Measurements from ENCODE around the gene BIRC5.
"Not testable (repeated sequence)": the region's sequence is repeated elsewhere in the genome, so short reads cannot be mapped to it uniquely, and the experiment has no call there.

Gene BIRC5

DNA sequence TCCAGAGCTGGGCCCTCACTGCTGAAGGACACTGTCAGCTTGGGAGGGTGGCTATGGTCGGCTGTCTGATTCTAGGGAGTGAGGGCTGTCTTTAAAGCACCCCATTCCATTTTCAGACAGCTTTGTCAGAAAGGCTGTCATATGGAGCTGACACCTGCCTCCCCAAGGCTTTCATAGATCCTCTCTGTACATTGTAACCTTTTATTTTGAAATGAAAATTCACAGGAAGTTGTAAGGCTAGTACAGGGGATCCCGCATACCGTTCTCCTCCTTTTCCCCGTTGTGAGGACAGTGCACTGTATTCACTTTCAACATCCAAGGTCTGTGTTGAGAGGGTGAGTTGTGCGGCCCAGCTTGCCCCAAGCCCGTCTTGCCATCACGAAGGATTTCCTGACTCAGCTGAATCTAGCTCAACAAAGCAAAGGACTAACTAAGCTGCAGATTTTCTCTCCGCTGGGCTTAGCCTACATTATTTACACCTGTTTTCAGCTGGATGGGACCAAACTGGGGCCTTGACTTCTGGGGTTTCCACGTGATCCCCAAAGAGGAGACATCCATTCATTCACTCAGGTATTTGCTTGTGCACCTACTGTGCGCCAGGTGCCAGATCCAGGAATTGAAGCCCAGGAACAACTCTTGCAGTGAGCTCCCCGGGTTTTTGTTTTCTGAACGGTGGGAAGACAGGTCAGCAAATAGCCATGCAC is 12.2 kb downstream of the BIRC5 start:
- DNase-seq, result no peak

DNA sequence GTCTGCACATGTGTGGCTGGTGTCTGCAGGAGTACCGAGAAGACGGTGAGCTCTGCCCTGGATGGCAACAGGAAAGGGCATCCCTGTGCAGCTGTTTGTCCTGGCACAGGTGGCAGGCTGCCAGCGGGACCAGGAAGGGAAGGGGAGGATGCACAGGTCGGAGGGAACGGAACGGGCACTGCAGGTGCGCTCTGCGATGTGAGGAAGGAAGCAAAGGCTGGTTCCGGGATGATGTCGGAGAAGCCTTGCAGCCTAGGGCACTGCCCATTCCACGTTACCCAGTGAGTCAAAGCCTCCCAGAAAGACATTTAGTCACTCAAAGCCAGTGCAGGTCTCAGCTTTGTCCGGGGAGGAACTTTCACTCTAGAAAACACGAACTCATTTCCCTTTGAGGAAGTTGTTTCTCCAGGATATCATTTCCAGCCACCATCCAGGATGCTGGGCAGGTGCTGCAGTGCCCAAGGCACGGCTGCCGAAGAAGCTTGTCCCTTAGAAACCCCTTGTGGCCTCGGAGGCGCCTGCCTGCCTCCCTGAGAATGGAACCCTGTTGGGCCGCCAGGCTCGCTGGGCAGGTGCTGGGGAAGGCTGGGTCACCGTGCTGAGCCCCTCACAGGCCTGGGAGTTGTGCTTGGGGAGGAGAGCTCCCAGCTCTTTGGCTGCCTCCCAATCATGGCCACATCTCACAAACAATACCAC is 12.9 kb downstream of the BIRC5 start:
- DNase-seq, result no peak

DNA sequence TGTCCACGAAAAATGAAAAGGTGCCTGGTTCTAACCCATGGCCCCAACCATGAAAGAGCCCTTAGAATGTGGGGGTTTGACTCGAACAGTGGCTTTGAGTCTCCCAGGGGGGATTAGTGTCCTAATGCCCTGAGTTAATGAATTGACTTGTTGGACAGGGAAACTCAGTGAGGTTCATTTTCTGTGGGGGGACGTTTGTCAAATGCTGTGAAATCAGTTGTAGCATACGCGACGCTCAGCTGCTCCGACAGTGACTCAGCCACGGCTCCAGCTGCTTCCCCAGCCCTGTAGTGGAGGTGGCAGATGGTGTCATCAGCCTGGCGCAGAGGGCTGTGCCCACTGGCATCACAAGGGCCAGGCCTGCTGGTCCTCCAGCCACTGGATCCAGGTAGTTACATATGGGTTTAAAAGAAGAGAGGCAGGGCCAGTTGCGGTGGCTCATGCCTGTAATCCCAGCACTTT is 13.4 kb downstream of the BIRC5 start:
- no peak for DNase-seq

DNA sequence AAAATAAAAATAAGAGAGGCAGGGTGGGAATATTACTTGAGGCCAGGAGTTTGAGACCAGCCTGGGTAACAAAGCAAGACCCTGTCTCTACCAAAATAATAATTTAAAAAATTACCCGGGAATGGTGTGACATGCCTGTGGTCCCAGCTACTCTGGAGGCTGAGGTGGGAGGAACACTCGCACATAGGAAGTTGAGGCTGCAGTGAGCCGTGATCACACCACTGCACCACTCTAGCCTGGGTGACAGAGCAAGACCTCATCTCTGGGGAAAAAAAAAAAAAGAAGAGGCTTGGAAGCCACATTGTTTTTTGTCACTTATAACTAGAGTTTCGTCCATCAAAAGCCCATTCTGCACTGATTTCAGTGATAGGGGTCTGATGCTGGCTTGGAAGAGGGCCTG is 14.1 kb downstream of the BIRC5 start:
- DNase-seq, result no peak

DNA sequence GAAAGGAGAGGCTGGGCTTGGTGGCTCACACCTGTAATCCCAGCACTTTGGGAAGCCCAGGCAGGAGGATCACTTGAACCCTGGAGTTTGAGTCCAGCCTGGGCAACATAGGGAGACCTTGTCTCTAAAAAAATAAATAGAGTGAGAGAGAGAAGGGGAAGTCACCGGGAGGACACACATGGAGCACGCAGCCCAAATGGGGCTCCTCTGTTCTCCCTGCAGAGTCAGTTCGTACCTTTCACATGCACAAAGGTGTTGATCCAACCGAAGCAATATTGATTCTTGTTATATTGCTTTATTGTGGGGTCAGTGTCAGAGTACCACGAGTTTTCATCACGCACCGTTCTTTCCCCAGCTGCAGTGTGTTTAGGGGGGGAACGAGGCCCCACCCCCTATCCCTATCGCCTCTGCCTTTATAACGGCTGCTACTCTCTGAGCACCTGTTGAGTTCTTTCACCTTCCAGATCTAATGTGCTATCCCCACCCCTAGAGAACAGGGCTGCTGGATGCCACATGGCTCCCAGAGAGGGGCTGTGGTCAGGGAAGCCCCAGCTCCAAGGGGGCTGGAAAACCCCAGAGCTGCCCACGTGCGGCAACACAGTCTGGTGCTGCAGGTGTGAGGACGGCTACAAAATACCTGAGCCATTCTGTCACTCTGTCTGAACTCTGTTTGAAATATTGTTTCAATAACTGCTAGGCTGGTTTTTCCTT is 16.4 kb downstream of the BIRC5 start:
- no peak for DNase-seq

DNA sequence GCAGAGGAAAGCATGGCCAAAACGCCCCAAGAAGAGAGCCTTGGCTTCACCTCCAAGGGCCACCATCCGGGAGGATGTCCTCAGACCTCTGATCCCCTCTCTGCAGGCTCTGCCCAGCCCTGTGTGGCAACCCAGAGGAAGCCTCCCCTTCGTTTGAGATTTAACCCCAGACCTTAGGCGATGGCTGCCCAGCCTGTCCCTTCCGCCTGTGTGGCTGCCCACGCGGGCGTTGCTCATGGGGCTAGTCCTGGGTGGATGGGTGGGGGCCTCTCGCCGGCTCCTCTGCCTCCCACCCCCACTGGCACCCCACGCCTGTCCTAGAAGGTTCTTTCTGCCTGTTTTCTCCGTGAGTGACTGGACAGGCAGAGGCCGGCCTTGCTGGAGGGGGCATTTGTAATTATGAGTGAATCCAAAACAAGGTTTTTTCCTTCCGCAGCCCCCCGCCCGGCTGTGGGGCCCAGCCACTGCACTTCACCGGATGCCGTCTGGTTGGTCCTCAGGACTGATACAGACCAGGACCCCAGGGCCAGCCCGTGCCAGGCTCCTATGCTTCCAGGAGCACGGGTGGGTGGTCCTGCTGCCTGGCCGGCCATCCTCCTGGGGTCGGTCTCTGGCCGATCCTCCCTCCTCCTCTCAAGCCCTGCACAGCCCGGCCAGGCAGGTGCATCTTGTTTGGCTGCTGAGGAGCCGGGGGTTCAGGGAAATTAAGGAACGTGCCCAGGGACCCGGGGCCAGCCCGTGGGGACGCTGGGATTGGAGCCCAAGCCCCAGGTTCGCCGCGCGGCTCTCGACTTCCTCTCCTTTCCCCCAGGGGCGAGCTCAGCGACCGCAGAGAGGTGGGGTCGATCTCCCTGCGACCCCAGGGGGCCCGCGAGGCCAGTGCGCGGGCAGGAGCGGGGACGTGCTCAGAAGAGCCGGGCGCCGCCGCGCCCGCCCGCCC is 17.2 kb downstream of the BIRC5 start, which contains the start of gene TMEM235:
TMEM235 (plus strand) TSS at position 636 of the 940 bp plus-strand sequence. CDS start 393 bp downstream, outside the sequence.
- DNase-seq, result no peak

DNA sequence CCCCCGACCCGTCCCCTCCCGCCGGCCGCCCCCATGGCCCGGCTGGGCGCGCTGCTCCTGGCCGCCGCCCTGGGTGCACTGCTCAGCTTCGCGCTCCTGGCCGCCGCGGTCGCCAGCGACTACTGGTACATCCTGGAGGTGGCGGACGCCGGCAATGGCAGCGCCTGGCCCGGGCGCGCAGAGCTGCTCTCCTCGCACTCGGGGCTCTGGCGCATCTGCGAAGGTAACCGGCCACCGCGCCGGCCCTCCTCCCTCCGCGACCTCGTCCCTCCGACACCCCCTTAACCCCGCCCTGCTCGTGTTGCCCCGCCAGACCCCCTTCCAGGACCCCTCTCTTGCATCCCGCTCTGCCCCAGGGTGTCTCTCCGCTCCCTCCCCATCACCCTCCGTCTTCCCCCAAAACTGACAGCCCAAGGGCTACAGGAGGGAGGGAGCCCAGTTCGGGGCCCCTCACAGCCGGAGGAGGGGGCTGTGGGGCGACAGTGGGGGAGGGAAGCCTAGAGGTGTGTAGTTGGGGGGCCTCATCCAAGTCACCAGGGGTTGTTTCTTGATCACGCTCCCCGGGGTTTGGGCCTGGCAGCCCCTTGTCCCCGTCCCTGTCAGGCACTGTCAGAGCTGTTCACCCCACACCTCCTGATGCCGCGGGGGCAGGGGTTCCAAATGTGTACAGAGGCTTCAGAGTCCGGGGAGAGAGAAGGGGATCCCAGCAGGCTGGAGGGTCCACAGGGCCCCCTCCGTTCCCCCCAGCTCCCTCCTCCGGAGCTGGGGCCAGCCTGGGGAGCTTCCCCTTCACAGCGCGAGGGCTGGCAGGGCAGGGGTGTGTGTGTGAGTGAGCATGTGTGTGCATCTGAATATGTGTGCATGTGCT is 18.2 kb downstream of the BIRC5 start:
- DNase-seq, result peak; percentile 4

DNA sequence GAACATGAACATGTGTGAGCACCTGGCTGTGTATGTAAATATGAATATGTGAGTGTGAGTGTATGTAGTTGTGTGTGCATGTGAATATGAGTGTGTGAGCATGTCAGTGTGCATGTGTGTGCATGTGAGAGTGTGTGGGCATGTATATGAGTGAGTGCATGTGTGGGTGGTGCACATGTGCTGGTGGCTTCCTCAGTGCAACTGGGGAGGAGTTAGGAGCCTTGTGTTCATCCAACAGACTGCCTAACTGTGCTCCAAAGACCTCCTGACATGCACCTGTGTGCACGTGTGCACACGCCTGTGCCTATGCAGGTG is 18.8 kb downstream of the BIRC5 start:
- no peak for DNase-seq

DNA sequence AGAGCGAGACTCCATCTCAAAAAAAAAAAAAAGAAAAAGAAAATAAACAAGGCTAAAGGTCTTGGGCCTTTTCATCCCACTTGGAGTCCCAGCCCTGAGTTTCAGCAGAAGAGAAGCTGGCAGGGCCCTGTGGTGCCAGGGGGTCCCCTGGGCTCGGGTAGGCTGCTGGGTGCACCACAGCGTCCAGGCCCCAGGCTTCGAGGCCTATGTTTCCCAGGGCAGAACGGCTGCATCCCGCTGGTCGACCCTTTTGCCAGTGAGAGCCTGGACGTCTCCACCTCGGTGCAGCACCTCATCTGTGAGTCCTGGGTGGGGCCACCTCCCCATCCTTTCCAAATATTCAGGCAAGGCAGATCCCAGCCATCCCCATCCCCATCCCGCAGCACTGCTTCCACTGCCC is 19.6 kb downstream of the BIRC5 start:
- no peak for DNase-seq

DNA sequence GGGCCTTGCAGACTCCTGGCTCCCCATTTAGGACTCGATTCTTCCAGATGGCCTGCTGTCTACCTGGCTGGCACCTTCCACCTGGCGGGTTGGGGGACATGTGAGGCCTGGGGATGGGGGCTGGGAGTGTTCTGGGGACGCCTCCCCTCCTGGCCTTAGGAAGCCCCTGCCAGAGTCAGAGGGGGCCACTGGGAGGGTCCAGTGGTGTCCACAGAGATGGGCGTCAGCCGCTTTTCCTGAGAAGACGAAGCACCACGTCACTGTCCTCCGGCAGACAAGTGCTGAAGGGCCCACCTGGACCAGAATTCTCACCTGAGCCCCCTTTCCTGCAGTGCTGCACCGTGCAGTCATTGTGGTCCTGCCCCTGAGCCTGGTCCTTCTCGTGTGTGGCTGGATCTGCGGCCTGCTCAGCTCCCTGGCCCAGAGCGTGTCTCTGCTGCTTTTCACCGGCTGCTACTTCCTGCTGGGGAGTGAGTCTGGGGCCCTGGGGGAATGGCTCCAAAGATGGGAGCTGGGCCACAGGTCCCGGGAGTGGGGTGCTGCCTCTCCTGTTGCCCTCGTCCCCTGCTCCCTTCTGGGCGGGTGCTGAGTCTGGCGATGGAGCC is 20.3 kb downstream of the BIRC5 start:
- DNase-seq, result no peak

DNA sequence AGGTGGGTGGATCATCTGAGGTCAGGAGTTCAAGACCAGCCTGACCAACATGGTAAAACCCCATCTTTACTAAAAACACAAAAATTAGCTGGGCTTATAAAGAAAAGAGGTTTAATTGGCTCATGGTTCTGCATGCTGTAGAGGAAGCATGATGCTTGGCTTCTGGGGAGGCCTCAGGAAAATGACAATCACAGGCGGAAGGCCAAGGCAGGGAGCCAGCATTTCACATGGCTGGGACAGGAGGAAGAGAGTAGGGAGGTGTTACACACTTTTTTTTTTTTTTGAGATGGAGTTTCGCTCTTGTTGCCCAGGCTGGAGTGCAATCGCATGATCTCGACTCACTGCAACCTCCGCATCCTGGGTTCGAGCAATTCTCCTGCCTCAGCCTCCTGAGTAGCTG is 21.0 kb downstream of the BIRC5 start:
- DNase-seq, result not testable (repeated sequence)

DNA sequence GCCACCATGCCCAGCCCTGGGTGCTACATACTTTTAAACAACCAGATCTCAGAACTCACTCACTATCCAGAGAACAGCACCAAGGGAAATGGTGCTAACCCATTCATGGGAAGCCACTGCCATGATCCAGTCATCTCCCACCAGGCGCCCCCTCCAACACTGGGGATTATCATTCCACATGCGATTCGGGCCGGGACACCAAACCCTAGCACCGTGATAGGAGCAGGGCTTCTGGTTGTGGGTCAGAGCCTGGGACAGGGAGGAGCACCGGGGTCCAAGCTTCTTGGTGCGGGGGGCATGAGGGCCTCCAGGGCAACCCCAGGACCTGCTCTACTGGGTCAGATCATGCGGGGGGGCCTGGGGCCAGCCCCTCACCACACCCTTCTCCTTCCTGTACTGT is 21.8 kb downstream of the BIRC5 start:
- DNase-seq, result no peak

DNA sequence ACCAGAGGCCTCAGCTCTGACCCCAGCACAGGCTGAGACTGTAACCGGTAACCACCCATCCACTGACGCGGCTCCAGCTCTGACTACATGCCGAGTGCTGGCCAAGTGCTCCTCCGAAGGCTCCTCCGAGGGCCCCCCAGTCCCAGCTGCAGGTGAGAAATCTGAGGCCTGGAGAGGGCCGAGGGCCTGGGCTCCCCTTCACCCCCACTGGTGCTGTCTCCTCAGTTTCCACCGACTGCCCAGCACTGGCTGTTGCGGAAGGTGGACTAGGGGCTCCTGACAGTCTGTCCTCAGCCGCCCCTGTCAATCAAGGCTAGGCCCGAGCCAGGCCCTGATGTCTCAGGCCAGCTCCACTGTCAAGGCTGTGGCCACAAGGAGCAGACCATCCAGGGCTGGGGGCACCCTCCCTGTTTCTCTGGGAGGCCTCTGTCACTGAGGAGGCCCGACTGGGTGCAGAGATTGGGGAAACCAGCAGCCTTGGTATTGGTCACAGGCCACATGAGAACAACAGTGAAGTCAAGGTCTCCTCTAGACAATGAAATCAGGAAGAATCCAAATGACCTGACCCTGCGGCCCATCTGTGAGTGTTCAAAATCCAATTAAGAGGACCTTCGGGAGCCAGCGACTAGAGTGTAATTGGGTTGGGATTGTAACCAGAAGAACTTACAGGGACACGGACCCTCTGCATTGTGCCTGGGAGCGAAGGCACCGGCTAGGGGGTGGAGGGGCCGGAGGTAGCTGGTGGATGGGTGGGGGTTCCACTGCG is 22.5 kb downstream of the BIRC5 start:
- no peak for DNase-seq

DNA sequence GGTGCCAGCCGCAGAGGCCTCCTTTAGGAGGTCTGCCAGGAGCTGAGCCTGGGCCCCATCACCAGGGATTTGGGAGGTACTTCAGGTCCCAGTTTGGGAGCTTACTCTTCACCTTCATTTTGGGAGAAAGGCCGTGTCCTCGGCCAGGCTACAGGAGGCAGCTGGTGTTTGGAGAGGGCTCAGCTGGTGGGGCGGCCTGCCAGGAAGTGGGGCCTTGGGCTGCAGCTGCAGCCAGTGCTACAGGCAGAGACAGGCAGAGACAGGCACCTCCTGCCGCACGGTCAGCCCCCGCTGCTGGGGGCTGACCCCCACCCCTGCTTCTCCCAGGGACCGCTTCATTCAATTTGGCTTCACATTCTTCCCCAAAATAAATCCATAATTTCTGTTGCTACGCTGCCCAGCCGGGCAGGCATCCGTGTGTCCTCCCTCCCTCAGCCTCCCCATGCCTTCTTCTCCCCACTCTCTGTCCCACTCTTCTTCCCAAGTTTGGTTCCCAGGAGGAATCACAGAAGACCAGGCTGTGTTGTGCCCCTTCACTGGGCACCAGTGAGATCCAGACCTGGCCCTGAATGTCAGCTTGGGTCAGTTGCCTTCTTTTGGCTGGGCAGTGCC is 23.5 kb downstream of the BIRC5 start:
- DNase-seq, result no peak

DNA sequence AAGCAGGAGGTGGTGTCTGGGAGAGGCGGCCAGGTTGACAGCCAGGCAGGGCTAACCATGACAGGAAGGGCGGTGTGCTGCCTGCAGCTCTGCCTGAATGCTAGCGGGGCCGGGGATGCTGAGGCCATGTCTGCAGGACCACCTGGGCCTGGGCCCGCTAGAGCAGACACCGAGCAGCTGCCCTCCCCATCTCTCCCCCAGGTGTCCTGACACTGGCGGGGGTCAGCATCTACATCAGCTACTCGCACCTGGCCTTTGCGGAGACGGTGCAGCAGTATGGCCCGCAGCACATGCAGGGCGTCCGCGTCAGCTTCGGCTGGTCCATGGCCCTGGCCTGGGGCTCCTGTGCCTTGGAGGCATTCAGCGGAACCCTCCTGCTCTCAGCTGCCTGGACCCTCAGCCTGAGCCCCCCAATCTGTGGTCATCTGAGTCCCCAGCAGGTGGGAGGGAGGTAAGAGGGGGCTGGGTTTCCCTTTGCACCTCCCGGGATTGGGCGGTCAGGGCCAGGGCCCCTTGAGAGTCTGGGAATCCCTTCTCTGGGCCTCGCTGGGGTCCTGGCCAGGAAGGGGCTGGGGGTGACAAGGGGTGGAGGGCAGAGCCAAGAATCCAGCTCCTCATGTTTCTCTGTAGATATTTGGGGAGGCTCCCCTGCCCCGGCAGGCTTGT is 24.9 kb downstream of the BIRC5 start:
- DNase-seq, result no peak

DNA sequence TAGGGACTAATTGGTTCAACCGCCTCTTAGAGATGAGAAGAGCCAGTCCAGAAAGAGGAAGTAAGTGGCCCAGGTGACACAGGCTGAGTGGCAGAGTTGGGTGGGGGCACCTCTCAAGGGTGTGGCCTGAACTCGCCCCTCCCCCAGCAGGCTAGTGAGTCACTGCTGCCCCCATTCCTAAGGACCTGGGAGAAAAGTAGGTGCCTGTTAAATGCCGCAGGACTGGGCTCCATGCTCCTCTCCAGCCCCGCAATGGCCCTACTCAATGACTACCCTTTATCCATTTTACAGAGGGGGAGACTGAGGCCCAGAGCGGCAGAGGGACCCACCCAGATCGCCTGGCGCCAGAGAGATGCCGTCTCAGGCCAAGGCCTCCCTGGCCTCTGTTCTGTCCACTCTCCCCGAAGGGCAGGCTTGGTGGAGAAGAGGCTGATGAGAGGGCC is 25.5 kb downstream of the BIRC5 start:
- no peak for DNase-seq

DNA sequence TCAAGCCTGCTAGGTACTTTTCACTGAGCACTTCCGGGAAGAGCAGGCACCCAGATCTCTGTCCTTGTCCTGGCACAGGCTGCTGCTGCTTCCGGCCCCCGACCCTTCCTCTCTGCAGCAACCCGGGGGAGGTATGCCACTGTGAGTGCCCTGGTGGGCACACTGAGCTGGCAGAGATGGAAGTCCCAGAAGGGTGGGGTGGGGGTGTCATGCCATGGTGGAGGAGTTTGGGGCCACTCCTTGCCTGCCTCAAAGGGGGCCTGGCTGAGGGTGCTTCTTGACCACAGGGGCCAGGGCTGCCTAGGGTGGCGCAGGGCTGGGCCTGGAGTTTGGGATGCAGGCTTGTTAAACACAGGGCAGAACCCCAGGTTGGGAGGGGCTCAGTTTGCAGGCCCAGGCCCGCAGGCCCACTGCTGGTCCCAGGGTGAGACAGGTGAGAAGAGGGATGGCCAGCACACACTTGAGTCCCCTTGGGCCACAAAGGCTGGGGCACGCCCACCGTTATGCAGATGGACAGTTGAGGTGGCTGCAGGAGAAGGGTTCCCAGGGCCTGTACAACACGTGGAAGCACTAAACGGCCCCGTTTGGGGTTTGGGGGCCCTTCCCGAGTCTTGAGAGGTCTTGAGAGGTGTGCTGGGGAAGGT is 26.1 kb downstream of the BIRC5 start:
- DNase-seq, result no peak

DNA sequence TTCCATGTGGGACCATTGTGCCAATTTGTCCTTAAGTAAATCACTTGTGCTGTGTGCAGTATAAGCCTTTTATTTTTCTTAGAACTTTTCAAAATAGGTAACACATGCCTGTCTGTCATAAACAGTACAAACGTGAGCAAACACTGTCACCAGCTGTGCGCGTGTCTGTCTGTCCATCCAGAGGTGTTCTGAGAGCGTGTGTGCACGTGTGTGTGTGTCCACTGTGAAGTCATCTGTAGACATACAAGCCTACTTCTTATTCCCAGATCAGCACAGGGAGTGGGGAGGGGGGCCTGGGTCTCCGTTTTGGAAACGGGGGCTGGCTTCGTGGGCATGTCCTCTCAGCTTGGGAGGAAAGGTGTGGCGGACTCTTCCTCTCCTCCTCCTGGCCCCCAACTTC is 26.8 kb downstream of the BIRC5 start:
- DNase-seq, result no peak

Measured in stimulated activated naive CD4-positive, alpha-beta T cell treated with Interleukin-2 at 50 U/mL for 16 hours (primary cell).